Kidney capillary endothelial cell (primary cell): Measurements from ENCODE around the gene MYBBP1A.

Experiments
- DNase-seq: peaks from one replicate; pipeline ENCODE4 v3.0.0-alpha.2; 2018; ENCODE audit warnings: low spot score

MYBBP1A gene

DNA sequence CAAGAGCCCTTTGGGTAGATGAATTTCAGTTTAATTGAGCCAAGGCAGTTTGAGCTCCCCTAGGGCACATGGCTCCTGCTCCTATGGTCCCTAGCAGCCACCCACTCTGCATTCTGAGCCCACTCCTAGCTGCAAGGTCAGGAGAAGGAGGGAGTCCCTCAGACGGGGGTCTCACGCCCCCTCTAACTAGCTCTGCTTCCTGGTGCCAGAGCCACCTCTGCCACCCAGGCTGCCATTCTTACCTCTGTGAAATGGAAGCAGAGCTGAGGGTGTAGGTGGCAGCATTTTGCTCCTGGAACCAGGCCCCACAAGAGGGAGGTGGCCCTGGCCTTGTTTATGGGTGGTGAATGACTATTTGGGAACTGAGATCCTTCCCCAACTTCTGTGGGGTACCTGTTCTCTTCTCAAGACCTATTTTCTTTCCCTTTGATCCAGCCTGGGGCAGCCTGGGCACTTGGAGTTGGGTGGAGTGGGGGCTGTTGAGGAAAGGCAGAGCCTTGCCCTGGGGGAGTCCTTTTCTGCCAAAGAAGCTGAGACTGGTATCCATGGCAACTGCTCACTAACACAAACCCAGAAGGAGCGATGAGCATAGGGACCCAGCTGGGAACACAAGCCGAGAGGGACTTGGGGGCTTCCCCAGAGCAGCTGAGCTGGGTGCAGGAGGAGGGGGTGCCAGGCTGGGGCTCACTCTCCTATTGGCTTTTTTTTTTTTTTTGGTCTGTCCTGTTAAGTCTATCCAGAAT is 51.7 kb downstream of the MYBBP1A start:
- no peak for DNase-seq

- no peak for DNase-seq
Measured at GRCh38 chr17:4502466-4503154, 52.6 kb downstream of the MYBBP1A start.

- DNase-seq, result no peak
Measured at GRCh38 chr17:4501295-4501949, 53.8 kb downstream of the MYBBP1A start.

GRCh38 chr17:4500191-4500571 is 55.0 kb downstream of the MYBBP1A start:
- DNase-seq, result no peak

DNA sequence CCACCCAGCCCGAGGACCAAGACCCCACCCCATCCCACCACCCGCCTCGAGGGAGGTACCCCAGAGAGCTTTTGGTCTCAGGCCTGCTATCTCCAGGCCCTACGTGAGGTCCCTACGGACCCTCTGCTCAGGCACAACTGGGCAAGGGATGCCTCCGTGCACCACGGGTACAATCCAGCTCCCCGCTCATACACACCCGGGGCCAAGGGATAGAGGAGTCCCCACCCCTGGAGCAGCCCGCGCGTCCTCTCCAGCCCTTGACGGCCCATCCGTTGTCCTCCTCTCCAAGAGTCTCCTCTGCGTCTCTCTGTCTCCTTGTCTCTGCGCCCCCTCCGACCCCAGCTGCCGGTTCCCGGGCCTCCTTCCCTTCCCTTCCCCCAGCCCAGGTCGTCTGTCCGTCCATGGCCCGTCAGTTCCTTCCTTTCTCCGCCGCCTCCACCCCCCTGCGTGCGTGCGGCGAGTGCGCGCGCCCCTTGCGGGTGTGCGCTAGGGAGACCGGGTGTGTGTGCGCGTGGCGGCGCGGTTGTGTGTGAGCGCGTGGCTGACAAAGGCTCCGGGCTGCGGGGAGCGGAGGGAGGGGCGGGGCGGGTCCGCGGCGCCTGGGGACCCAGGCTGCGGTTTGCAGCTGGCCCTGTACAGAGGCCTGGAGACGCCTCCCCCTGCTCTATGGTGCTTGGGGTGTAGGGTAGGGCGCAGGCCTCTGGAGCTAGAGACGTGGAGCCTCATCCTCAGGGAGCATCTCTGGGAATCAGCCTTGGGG is 55.6 kb downstream of the MYBBP1A start:
- no peak for DNase-seq

GRCh38 chr17:4498461-4499397 is 56.5 kb downstream of the MYBBP1A start, which contains the start of gene SPNS2:
SPNS2 (plus strand) TSS chr17:4498881; CDS start chr17:4499048, 167 bp downstream.
- DNase-seq, result no peak

GRCh38 chr17:4497101-4497824 is 57.9 kb downstream of the MYBBP1A start:
- DNase-seq, result no peak

DNA sequence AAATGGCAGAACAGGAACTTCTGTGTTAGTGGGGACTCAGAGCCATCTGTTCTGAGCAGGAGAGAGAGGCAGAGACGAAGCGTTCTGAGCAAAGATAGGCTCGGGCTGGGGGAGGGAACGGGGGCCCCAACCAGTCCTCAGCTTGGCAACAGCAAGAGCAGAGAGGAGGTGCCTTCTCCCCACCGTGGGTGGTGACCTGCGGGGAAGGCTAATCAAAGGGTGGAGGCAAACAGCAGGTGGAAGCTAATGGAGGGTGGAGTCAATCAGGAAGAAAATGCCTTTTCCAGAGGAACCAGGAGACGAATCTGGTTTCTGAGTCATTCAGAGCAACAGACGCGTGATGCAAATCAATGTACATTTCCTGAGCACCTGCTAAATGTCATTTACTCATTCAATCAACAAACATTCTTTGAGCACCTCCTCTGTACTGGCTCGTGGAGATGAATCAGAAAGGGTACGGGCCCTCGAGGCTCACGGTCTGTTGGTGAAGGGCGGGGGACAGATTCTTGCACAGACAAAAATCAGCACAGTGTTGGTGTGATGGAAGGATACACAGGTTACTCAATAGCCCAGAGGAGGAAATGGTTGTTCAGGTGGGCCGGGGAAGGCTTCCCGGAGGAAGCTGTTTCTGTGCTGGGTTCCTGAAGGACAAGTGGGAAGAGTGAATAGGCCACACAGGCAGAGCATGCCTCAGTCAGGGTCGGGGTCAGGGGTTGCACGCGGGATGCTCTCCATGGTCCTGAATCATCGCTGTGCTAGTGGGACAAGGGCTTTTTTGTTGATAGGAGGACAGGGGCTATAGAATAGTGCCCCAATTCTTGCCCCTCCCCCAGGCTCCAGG is 62.2 kb downstream of the MYBBP1A start:
- DNase-seq, result no peak

DNA sequence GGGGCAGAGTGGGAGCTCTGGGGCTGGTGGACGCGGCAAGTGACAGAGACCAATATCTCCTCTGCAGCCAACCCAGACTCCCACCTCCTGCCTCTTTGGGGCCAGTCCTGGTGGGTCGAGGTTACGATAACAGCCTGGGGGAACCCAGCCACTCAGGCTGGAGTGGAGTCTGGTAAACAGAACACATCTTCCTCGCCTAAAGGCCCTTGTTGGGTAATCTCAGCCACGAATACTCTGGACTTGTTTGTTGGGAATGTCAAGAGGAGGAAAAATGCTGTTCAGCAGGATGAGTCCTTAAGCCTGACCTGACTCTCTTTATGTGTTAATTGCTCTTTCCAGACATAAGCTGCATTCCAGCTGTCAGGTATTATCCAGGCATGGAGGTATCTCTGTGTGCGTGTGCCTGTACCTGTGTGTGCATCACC is 64.5 kb downstream of the MYBBP1A start:
- no peak for DNase-seq

- no peak for DNase-seq
Measured at GRCh38 chr17:4490109-4490591, 65.0 kb downstream of the MYBBP1A start.

- no peak for DNase-seq
Measured at GRCh38 chr17:4488989-4489595, 66.1 kb downstream of the MYBBP1A start.
